B cell (primary cell): ENCODE data around the gene CAMTA1. TPM values are rescaled to one million over a fixed set of nuclear protein-coding genes. Genes with fewer than 3 reads are reported as not detected.

ENCODE experiments used
- ATAC-seq: fragments of 200-7000 bp; cut with Tn5 transposase; one replicate; pipeline ENCODE4 v1.10.0; 2021; ENCODE audit warnings: low read depth, mild to moderate bottlenecking, moderate number of reproducible peaks, moderate library complexity
- CTCF ChIA-PET: fragments of 350-600 bp; sonication (Branson Sonifier 250); formaldehyde crosslinking; loops from one replicate; lab custom pipeline; 2021; ENCODE audit warnings: antibody characterized with exemption, inconsistent platforms; lab: Charles Lee
- POLR2A ChIA-PET: fragments of 350-600 bp; sonication (Branson Sonifier 250); formaldehyde crosslinking; loops from one replicate; lab custom pipeline; 2021; ENCODE audit warnings: antibody characterized with exemption; lab: Charles Lee
- DNase-seq: peaks from one replicate; pipeline ENCODE4 v3.0.0; 2013
- H2AFZ ChIP-seq: 2 replicates; pipeline ENCODE4 v1.6.1; 2012; ENCODE audit warnings: mild to moderate bottlenecking, low read depth, low read length; ENCODE audit not compliant: insufficient read depth, poor library complexity, severe bottlenecking
- H3K27ac ChIP-seq, 2 donors: 1 replicate in 1 of 2; 2 replicates in 1 of 2; pipeline ENCODE4 v1.5.1; 2012 to 2013; ENCODE audit warnings: low read length in 2 of 2, mild to moderate bottlenecking in 2 of 2, moderate library complexity in 1 of 2
- H3K27me3 ChIP-seq, 4 experiments: fragments of 200-600 bp in 1 of 4; sonication (generic) in 1 of 4; replicated peaks in 1 of 4; 1 replicate in 2 of 4; 2 replicates in 2 of 4; pipeline versions ENCODE4 v1.6.1 to v1.7.0; 2013 to 2016; ENCODE audit warnings: low read length in 3 of 4, mild to moderate bottlenecking in 2 of 4, mixed read lengths in 1 of 4, moderate library complexity in 1 of 4; ENCODE audit not compliant: insufficient read depth in 4 of 4, control insufficient read depth in 3 of 4; ENCODE audit errors: control extremely low read depth in 1 of 4
- H3K36me3 ChIP-seq, 2 experiments: replicated peaks in 1 of 2; 1 replicate in 1 of 2; 2 replicates in 1 of 2; pipeline versions ENCODE4 v1.6.1 to v1.7.1; 2013; ENCODE audit warnings: low read length in 1 of 2; ENCODE audit not compliant: insufficient read depth in 2 of 2, control insufficient read depth in 1 of 2; ENCODE audit errors: control extremely low read depth in 1 of 2, extremely low read depth in 1 of 2
- H3K4me1 ChIP-seq, 2 donors: fragments of 200-600 bp in 1 of 2; sonication (generic) in 1 of 2; 1 replicate in 1 of 2; 2 replicates in 1 of 2; pipeline versions ENCODE4 v1.5.1 to v1.6.1; 2013 to 2017; ENCODE audit warnings: low read length in 2 of 2; ENCODE audit not compliant: control insufficient read depth in 2 of 2, insufficient read depth in 2 of 2
- H3K4me2 ChIP-seq: replicated peaks from 2 replicates; pipeline ENCODE3; 2012; ENCODE audit warnings: mild to moderate bottlenecking, low read depth, low read length; ENCODE audit not compliant: poor library complexity, severe bottlenecking
- H3K4me3 ChIP-seq, 5 experiments: fragments of 200-600 bp in 1 of 5; sonication (generic) in 1 of 5; 1 replicate in 3 of 5; 2 replicates in 2 of 5; pipeline versions ENCODE4 v1.5.1 to v1.7.0; 2011 to 2016; ENCODE audit warnings: low read length in 4 of 5, mild to moderate bottlenecking in 4 of 5, low read depth in 2 of 5, control low read depth in 1 of 5, moderate library complexity in 1 of 5; ENCODE audit not compliant: insufficient read depth in 1 of 5; ENCODE audit errors: control extremely low read depth in 1 of 5, extremely low read depth in 1 of 5
- H3K79me2 ChIP-seq: fragments of 200-600 bp; sonication (generic); one replicate; pipeline ENCODE4 v1.6.0; 2016; ENCODE audit warnings: low read length; ENCODE audit not compliant: control insufficient read depth, insufficient read depth
- H3K9ac ChIP-seq: fragments of 200-600 bp; sonication (generic); 2 replicates; pipeline ENCODE4 v1.6.1; 2017; ENCODE audit warnings: mild to moderate bottlenecking, low read length, moderate library complexity
- H3K9me3 ChIP-seq, 3 donors: one replicate each; pipeline versions ENCODE4 v1.6.1 to v1.7.1; 2013; ENCODE audit warnings: low read length in 2 of 3; ENCODE audit not compliant: control insufficient read depth in 2 of 3, insufficient read depth in 1 of 3; ENCODE audit errors: control extremely low read depth in 1 of 3
- H4K20me1 ChIP-seq: 2 replicates; pipeline ENCODE4 v1.6.0; 2012; ENCODE audit warnings: mild to moderate bottlenecking, low read length; ENCODE audit not compliant: insufficient read depth, control insufficient read depth, poor library complexity, severe bottlenecking
- H3K27ac Mint-ChIP-seq: one replicate; pipeline ENCODE4 v1.8.0; 2021; ENCODE audit warnings: mixed read lengths
- H3K27me3 Mint-ChIP-seq: one replicate; pipeline ENCODE4 v1.8.0; 2021; ENCODE audit warnings: mixed read lengths
- H3K4me1 Mint-ChIP-seq: one replicate; pipeline ENCODE4 v1.8.0; 2021; ENCODE audit warnings: mixed read lengths
- H3K4me3 Mint-ChIP-seq: one replicate; pipeline ENCODE4 v1.8.0; 2021; ENCODE audit warnings: mixed read lengths
- H3K9me3 Mint-ChIP-seq: one replicate; pipeline ENCODE4 v1.8.0; 2022; ENCODE audit warnings: mixed read lengths; ENCODE audit not compliant: insufficient read depth
- EZH2 ChIP-seq: IDR thresholded peaks from 2 replicates; pipeline ENCODE4 v1.6.1; 2012; ENCODE audit warnings: borderline replicate concordance, low read depth, mild to moderate bottlenecking, moderate library complexity, low read length; ENCODE audit not compliant: insufficient read depth, poor library complexity, severe bottlenecking
- whole genome bisulfite sequencing: methylation state at CpG from one replicate; pipeline ENCODE4 v1.1.5; 2013; ENCODE audit warnings: missing lambda C conversion rate; ENCODE audit not compliant: insufficient coverage; 5-methylcytosine and 5-hydroxymethylcytosine counted together
- intact Hi-C: fragments of 100-400 bp; cut with micrococcal nuclease; formaldehyde crosslinking; loops from one replicate; pipeline ENCODE4 v1.10.0; 2022
- polyA plus RNA-seq: library from polyadenylated mRNA; depleted of rRNA; stranded (reverse); fragments of >200 nt; gene quantifications from 2 replicates; pipeline ENCODE4 v1.2.3, GENCODE V29; 2012
- total RNA-seq, 2 donors: library from RNA; stranded (reverse); fragments of 120-200 nt in 1 of 2; gene quantifications; 1 replicate in 1 of 2; 2 replicates in 1 of 2; pipeline versions ENCODE4 v1.2.3 to v1.2.4, GENCODE V29; 2013 to 2022
- TF ChIP-seq, protein P1 (sequence below): fragments of 200-600 bp; IDR thresholded peaks from one replicate; pipeline ENCODE4 v1.8.0; 2022; ENCODE audit warnings: antibody characterized with exemption, mild to moderate bottlenecking

The CAMTA1 gene
- total and polyA plus RNA-seq, 2 donors (not counting 1 experiment from before 2014, with no cell fraction given): 42.2 to 45.7 TPM

DNA sequence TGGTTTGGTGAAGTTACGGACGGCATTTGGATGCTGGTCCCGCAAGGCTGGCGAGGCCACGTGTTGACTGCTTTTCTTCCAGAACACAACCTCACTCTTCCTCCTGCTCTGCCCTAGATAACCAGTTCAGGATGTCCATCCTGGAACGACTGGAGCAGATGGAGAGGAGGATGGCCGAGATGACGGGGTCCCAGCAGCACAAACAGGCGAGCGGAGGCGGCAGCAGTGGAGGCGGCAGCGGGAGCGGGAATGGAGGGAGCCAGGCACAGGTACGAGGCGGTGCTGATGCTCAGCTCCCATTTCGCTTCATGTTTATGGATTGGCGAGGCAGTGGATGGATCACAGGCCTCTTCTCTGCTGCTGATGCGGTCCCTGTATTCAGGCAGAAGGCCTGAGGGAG lies 947.1 kb downstream of the CAMTA1 start:
- no peak overlapping the region for H3K27ac ChIP-seq
- H3K4me3 ChIP-seq: no peak overlapping the region
- TF ChIP-seq, protein P1, sequence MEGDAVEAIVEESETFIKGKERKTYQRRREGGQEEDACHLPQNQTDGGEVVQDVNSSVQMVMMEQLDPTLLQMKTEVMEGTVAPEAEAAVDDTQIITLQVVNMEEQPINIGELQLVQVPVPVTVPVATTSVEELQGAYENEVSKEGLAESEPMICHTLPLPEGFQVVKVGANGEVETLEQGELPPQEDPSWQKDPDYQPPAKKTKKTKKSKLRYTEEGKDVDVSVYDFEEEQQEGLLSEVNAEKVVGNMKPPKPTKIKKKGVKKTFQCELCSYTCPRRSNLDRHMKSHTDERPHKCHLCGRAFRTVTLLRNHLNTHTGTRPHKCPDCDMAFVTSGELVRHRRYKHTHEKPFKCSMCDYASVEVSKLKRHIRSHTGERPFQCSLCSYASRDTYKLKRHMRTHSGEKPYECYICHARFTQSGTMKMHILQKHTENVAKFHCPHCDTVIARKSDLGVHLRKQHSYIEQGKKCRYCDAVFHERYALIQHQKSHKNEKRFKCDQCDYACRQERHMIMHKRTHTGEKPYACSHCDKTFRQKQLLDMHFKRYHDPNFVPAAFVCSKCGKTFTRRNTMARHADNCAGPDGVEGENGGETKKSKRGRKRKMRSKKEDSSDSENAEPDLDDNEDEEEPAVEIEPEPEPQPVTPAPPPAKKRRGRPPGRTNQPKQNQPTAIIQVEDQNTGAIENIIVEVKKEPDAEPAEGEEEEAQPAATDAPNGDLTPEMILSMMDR: no peak
- no peak for TF ChIP-seq EZH2
- no peaks in the 10 kb centered on the region for H3K27me3 ChIP-seq
- ATAC-seq: no peak
- intact Hi-C loops: no loop called here
- no peak overlapping the region for H2AFZ ChIP-seq
- Mint-ChIP-seq H3K27ac (no peak overlapping the region), H3K4me3 (no peak overlapping the region), H3K27me3 (no peaks in the 10 kb centered on the region), H3K4me1 (no peaks in the 10 kb centered on the region), H3K9me3 (no peaks in the 10 kb centered on the region)
- H3K4me1 ChIP-seq: no peaks in the 10 kb centered on the region
- no peaks in the 10 kb centered on the region for H3K9me3 ChIP-seq
- no peak overlapping the region for H3K4me2 ChIP-seq
- DNase-seq: no peak
- ChIA-PET CTCF (interaction anchor here (1.3 kb wide), 1 partner anchor 68 kb away, joined by 3 read pairs; no protein-coding TSS in a partner anchor), POLR2A (no interaction called here)
- peaks cover 0 to 4% of the 10 kb centered on the region in 2 experiments for H3K36me3 ChIP-seq
- no peaks in the 10 kb centered on the region for H4K20me1 ChIP-seq
- no peak overlapping the region for H3K9ac ChIP-seq
- H3K79me2 ChIP-seq: no peaks in the 10 kb centered on the region
- WGBS: 93% methylated on average over 18 of the region's 19 CpGs

DNA sequence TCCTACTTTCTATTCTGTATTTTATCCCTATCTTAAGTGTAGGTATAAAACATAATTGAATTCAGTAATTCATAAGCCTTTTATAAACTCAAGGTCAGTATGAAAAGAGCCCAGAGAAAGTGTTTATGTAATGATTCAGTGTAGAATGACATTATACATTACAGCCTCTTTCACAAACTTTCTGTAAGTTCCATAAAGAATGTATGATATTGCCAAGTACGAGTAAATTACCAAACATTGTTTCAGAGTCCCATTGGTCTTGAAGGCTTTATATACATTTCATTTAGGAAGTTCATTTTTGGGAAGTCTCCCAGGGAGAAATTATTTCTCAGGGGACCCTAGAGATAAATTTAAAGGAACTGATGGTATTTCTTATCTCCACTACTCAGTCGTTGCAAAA lies 948.0 kb downstream of the CAMTA1 start:
- ATAC-seq (no peak), DNase-seq (no peak)
- H3K27ac Mint-ChIP-seq: no peak overlapping the region
- no peak for TF ChIP-seq EZH2
- TF ChIP-seq, protein P1: no peak
- no peaks in the 10 kb centered on the region for H3K9me3 Mint-ChIP-seq
- H3K4me1 Mint-ChIP-seq: no peaks in the 10 kb centered on the region
- H3K79me2 ChIP-seq: no peaks in the 10 kb centered on the region
- no peaks in the 10 kb centered on the region for H3K4me1 ChIP-seq
- no peak overlapping the region for H3K27ac ChIP-seq
- no CpG with 5 or more reads among the region's 2 CpGs for whole genome bisulfite sequencing
- POLR2A ChIA-PET: no interaction called here
- CTCF ChIA-PET: interaction anchor here (1.3 kb wide), 1 partner anchor 69 kb away, joined by 3 read pairs; no protein-coding TSS in a partner anchor
- H2AFZ ChIP-seq: no peak overlapping the region
- H3K9me3 ChIP-seq: no peaks in the 10 kb centered on the region
- no peaks in the 10 kb centered on the region for H3K27me3 ChIP-seq
- no peaks in the 10 kb centered on the region for H3K27me3 Mint-ChIP-seq
- no peak overlapping the region for H3K4me3 ChIP-seq
- H3K36me3 ChIP-seq: peaks cover 0 to 4% of the 10 kb centered on the region in 2 experiments
- no peak overlapping the region for H3K4me3 Mint-ChIP-seq
- no peak overlapping the region for H3K4me2 ChIP-seq
- no peak overlapping the region for H3K9ac ChIP-seq
- H4K20me1 ChIP-seq: no peaks in the 10 kb centered on the region
- intact Hi-C loops: no loop called here
